Central memory CD4-positive, alpha-beta T cell (primary cell): ENCODE measurements around the gene DVL2.

Experiments used
- DNase-seq: peaks from one replicate; pipeline ENCODE4 v3.0.0; 2022
- total RNA-seq, 3 experiments: gene quantifications; one replicate each; lab custom pipeline; 2026; lab: John Stamatoyannopoulos, UW

DVL2 gene
- 40.1 to 69.5 (median 62.0) reads per million in 3 experiments for total RNA-seq

DNA sequence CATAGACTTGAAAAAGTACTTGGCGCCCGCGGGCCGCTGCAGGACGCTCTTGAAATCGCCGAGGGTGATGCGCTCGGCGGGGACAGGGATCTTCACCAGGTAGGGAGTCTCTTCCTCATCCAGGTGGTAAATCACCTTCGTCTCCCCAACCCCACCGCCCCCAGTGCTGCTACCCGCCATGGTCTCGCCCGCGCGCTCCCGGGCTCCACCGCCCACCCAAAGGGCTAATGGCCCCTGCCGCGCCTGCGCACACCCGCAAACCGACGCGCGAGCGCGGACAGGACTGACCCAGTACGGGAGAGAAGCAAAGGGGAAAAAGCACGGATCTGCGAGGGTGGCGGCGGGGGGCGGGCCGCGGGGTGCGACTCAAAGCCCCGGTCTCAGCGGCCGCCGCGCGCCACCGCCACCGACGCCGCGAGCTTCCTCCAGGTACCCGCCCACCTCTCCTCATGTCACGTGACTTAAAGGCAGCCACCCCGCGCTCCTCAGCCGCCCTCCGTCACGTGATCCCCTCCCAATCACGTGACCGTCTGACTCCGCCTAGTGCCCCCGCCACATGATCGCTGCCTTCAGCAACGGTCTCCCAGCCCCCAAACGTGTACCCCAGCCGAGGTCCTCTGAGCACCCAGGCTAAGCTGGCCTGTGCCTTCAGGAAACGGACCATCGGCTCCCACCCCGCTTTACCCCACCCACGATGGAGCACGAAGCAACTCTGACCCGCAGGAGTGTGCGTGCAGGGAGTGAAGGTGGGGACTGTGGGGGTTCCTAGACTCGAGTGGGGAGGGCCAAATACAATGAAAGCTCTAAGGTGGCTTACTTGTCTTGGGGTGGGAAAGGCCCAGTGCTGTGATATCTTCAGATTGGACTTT lies at the start of gene DVL2:
DVL2 (minus strand) TSS at position 435 of the 869 bp plus-strand sequence; CDS start at position 180, 255 bp downstream.
- DNase-seq = peak; percentile 93

DNA sequence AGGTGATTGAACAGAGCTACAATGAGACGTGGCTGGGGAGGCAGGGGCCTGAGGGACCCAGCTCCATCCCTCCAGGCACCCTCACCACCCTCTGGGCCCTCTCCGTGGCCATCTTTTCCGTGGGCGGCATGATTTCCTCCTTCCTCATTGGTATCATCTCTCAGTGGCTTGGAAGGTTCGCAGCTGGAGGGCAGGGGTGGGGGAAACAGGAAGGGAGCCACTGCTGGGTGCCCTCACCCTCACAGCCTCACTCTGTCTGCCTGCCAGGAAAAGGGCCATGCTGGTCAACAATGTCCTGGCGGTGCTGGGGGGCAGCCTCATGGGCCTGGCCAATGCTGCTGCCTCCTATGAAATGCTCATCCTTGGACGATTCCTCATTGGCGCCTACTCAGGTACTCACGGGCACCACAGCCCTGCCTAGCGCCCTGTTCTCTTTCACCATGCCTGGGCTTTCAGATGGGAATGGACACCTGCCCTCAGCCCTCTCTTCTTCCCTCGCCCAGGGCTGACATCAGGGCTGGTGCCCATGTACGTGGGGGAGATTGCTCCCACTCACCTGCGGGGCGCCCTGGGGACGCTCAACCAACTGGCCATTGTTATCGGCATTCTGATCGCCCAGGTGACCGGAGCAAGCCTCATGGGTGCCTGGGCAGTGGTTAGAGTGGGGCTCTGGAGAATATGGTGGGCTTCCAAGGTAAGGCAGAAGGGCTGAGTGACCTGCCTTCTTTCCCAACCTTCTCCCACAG lies 49.3 kb upstream of the DVL2 start:
- DNase-seq = no peak

DNA sequence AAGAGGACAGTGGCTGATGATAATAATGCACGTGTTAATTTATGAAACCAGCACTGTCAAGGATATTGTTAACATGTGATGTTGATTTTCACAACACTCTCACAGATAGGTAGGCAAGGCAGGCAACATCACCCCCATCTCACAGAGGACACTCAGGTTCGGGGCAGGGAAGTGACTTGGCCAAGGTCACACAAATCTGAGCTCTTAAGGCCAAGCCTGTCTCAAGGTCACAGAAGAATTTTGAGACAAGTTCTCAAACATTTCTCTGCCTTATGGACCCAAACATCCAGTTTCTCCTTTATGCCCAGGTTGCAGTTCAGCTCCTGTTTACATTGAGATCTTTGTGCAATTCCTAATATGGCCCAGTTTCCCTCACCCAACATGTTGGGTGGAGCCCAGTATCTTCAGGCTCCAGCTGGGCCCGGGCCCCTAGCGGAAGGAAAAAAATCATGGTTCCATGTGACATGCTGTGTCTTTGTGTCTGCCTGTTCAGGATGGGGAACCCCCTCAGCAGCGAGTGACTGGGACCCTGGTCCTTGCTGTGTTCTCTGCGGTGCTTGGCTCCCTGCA lies 48.5 kb upstream of the DVL2 start:
- no peak for DNase-seq

DNA sequence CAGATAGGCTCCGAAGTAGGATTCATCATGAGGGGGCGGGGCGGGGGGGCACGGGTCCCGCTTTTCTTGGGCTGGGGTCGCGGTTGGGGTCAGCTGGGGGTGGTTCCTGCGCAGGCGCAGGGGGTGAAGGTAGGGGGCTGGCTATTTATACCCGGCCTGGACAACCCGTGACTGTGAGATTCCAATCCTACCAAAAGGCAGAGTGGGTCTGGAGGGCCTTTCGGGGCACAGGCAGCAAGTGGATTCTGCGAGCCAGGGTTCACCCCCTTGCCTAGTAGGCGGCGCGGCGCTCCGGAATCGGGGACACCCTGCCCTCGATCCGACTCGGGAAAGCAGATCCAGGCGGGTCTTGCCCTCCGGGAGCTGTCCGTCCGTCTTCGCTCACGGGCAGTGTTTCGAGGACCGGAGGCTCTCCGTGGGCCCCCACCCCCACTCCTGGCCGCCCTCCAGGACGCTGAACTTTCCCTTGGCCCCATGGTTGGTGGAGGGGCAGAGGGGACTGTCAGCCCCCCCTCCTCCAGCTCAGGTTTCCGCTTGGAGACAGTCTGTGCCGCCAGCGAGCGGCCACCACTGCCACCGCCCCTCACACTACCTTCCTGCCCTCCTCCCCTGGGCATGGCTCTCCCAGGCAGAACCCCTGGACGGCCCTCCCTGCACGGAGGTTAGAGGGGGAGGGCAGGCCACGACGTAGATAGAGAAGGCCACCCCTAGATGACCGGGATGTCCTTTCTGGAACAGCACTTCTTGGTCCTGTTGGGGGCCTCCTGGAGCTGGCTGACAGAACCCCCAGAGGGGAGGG lies 47.8 kb upstream of the DVL2 start:
- no peak for DNase-seq

DNA sequence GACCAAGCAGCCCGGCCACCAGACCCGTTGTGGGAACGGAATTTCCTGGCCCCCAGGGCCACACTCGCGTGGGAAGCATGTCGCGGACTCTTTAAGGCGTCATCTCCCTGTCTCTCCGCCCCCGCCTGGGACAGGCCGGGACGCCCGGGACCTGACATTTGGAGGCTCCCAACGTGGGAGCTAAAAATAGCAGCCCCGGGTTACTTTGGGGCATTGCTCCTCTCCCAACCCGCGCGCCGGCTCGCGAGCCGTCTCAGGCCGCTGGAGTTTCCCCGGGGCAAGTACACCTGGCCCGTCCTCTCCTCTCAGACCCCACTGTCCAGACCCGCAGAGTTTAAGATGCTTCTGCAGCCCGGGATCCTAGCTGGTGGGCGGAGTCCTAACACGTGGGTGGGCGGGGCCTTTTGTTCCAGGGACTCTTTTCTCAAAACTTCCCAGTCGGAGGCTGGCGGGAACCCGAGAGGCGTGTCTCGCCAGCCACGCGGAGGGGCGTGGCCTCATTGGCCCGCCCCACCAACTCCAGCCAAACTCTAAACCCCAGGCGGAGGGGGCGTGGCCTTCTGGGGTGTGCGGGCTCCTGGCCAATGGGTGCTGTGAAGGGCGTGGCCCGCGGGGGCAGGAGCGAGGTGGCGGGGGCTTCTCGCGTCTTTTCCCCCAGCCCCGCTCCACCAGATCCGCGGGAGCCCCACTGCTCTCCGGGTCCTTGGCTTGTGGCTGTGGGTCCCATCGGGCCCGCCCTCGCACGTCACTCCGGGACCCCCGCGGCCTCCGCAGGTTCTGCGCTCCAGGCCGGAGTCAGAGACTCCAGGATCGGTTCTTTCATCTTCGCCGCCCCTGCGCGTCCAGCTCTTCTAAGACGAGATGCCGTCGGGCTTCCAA lies 47.0 kb upstream of the DVL2 start, which contains the start of gene SLC2A4:
SLC2A4 (plus strand) TSS at position 645 of the 879 bp plus-strand sequence; CDS start at position 862, 217 bp downstream.
- DNase-seq = peak; percentile 65

DNA sequence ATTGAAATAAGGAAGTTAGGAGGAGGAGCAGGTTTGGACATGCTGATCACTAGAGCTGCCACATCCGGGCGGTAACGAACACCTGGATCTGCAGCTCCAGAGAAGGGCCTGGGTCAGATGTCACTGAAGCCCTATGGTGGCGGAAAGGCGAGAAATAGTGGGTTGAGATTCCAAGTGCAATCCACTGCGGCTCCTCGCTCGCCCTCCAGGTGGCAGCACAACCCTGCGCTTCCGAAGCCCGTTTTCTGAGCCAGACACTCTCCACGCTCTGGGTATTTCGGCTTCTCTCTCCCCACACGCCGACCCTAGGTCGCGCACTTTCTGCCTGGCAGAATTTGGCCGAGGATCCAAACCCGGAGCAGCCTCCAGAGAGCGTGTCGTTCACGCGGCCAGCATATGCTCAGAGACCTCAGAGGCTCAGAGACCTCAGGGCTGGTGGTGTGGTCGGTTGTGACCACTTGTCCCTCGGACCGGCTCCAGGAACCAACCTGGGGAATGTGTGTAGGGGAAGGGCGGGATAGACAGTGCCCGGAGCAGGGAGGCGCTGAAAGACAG lies 46.3 kb upstream of the DVL2 start:
- DNase-seq = peak; percentile 81

DNA sequence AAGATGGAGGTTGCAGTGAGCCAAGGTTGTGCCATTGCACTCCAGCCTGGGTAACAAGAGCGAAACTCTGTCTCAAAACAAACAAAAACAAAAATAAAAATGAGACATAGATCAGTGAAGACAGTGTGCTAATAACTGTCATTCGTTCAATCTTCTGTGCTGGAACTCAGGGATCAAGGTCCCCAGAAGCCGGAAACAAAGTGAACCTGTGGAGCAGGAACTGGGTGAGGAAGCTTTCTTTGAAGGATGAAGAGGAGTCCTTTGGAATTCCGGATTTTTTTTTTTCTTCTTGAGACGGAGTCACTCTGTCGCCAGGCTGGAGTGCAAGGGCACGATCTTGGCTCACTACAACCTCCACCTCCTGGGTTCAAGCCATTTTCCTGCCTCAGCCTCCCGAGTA lies 45.1 kb upstream of the DVL2 start:
- DNase-seq = no peak

DNA sequence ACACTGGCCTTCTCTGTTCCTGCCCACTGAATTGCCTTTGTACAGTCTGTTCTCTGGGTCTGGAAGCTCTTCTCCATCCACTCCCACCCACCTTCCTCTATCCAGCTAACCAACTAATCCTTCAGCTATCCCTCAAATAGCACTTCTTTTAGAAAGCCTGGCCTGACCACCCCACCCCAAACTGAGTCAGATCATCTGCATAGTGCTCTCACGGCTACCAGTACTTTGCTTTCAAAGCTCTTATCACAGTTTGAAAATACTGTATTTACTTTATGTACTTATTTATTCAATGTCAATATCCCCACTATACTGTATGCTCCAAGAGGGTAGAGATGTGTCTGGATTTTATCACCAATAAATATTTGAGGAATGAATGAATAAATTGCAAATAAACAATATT lies 32.5 kb upstream of the DVL2 start:
- DNase-seq = no peak

DNA sequence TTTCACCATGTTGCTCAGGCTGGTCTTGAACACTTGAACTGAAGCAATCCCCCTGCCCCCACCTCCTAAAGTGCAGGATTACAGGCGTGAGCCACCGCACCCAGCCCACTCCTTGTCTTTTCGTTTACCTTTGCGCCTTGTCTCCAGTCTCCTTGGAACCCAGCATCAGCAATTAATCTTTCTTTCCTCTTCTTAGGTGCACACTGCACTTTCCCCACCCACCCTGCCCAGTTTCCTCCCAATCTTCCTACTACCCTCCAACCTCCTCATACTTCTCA lies 29.4 kb upstream of the DVL2 start:
- DNase-seq = no peak

DNA sequence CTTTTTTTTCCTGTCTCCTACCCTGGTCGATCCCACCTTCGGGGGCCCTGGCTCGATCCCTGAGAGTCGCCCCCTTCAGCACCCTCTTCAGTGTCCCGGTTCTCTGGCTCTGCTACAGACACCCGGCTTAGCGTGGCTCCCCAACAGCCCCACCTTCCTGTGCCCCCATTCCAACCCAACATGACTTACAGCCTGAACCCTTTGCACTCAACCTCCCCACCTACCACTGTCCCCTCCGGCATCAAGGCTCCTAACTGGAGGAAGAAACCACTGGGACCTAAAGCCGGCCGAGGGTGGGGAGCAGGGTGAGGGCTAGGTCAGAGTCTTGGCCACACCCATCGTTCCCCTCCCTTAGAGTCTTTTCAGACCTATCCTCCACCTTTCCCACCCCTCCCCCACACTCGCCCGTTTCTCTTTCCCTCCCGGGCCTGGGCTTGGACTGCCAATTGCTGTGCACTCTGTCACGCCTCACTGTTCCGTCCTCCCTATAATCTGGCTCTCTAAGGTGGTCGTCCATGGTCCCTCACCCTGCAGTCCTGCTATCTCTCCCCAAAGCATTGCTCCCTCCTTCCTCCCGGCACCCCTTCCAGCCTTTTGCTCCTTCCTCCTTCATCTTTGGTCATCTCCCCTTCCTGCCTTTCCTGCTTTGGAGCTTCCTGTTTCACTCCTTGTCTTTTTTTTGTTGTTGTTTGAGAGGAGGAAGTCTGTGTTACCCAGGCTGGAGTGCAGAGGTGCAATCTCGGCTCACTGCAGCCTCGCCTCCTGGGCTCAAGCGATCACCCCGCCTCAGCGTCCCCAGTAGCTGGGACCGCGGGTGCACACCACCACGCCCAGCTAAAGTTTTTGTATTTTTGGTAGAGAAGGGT lies 28.9 kb upstream of the DVL2 start:
- DNase-seq = no peak

DNA sequence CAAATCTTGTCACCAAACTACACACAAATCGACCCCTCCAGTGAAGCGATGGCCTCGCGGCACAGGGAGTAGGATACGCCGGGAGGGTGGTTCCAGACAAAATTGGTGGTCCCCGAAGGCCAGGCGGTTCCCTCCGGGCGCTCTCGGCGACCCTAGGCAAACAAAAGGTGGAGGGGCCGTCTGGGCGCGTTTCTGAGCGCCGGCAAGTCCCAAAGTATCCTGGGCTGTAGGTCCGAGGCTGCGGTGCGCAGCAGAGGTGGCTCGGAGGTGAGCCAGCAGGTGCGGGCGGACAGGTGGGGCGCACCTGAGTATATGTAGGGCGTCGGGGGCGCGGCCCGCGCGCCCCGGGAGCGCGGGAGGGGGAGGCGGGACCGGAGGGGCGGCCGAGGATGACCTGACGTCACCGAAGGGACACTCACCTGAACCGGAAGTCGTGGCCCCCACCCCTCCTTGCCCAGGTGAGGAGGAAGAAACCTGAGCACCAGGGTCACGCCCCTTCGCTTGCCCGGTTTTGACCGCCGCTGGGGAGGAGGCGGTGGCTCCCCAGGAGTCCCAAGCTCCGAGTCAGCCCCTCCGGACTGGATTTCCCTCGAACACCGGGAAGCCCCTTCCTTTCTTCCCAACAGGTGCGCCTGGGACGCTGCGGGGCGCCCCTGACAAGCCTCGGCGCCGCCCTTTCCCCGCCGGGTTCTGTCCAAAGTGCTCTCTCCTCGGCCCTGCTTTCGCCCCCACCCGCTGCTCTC lies 28.0 kb upstream of the DVL2 start, which contains the start of gene CLDN7:
CLDN7 (minus strand) TSS at position 287 of the 743 bp plus-strand sequence. CDS start 435 bp downstream, outside the sequence.
- DNase-seq = no peak

DNA sequence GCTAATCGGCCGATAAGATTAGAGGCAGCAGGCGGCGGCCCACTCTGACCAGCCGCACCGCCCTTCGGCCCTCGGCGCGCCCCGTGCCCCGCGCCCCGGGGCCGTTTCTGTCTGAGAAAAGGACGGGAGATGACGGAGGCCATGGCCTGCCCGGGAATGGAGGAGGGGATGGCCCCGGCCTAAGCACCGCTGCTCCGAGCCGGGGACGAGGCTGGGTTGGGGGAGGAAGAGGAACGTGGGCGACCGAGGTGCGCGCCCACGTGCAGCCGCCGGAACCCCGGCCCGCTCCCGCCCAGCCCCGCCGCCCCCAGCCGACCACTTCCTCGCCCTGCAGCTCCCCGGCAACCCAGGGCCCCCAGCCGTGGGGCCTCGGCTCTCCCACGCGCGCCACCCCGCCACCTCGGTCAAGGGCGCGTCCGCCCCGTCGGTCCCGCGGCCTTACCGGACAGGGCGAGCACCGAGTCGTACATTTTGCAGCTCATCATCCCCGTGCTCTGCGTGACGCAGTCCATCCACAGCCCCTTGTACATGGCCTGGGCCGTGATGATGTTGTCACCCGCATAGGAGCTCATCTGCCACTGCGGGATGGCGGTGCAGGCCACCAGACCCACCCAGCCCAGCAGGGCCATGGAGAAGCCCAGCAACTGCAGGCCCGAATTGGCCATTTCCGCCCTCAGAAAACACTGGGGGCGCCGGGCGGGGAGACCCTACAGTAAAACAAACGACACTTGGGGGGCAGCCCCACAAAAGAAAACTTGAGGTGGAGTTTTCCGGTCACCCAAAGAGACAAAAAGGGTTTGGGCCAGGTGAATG lies 27.3 kb upstream of the DVL2 start:
- peak; percentile 17 for DNase-seq

DNA sequence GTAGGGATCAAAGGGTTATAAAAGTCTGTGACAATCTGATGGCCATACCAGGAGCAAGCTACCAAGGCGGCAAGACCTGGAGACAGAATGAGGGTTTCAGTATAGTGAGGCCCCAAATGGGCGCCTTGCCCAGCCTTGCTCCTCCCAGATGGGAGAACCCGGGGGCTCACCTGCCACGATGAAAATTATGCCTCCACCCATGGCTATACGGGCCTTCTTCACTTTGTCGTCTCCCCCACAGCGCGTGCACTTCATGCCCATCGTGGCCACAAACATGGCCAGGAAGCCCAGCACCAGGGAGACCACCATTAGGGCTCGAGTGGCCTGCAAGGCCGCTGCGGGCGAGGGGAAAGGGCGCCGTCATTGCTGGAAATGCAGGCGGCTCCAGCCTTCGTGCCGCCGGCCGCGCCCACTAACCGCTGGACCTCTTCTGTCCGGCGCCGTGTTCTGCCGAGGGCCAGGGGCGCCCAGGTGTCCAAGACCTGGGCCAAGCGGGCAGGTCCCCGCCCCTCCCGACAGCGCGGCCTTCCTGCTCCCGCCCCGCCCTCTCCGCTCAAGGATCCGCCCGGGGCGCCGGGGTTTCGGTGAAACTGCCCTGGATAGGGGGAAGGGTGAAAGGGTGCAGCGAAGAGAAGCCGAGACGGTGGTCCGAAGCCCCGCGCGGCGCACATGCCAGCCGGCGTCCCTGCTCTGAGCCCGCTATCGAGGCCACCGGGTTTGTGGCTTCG lies 26.5 kb upstream of the DVL2 start:
- DNase-seq = peak; percentile 23

DNA sequence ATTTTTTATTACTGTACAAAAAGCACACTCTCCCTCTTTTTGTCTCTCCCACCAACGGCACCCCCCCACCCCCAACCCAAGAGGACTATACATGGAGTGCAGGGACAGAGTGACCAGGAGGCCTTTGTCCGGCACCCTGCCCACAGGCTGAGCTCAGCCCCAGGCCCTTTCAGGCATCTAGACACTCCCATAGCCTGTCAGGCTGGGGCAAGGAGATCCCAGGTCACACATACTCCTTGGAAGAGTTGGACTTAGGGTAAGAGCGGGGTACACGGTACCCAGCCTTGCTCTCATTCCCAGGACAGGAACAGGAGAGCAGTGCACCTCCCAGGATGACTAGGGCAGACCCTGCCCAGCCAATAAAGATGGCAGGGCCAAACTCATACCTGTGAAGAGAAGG lies 25.8 kb upstream of the DVL2 start:
- no peak for DNase-seq

DNA sequence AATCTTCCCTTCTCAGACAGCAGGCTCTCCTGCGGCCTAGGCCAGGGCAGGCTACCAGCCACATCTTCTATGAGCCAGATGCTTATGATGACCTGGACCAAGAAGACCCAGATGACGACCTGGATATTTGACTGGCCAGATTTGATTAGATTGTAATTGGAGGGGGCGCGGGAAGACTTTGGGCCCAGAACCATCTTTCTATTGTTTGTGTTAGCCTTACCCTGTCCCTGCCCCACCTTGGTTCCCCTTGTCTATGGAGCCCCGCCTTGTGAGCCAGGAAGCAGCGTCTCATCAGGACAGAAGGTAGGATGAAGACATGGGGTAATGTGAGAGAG lies 25.2 kb upstream of the DVL2 start:
- no peak for DNase-seq

DNA sequence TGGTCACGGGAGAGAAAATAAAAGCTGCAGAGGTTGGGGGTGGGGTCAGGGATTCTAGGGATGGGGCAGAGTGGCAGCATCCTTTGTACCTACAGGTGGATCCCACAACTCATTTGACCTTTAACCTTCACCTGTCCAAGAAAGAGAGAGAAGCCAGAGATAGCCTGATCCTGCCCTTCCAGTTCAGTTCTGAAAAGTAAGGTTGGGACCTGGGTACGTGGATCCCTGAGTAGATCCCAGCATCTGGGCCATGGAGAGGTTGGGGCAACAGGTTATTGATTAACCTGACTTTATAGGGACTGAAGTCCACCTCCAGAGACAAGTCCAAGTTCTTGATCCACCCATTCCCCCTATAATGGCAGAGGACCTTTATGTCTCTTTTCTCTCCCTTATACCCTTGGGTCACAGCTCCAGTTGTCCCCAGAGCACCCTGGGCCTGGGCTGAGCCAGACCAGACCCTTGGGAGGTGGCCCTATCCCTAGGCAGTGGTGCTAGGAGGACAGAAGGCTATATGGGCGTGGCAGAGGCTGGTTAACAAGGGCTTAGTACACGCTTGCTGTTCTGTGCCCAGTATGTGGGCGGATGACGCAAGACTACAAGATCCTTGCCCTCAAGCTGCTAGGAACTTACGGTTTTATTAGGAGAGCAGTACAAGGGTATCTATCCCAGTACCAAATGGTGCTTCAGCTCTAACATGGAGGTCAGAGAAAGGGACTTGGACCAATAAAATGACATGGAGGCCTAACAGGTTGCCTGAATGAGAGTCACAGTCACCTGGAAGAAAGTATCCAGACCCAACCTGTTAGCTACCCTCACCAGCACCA lies 24.6 kb upstream of the DVL2 start:
- no peak for DNase-seq
